Ishikawa (cell line): ENCODE measurements around the gene AIF1L.

Experiments used
- CEBPB ChIP-seq: IDR thresholded peaks from 2 replicates; pipeline ENCODE4 v1.6.1; 2012
- CREB1 ChIP-seq: IDR thresholded peaks from 2 replicates; pipeline ENCODE4 v1.6.1; 2012; ENCODE audit warnings: low read depth
- EGR1 ChIP-seq: IDR thresholded peaks from 2 replicates; pipeline ENCODE4 v1.6.1; 2012
- EP300 ChIP-seq: IDR thresholded peaks from 2 replicates; pipeline ENCODE4 v1.6.1; 2012; ENCODE audit warnings: borderline replicate concordance
- FOXM1 ChIP-seq: IDR thresholded peaks from 2 replicates; pipeline ENCODE4 v1.6.1; 2012; ENCODE audit warnings: low read depth, borderline replicate concordance
- MAX ChIP-seq: IDR thresholded peaks from 2 replicates; pipeline ENCODE4 v1.6.1; 2012
- NFIC ChIP-seq: IDR thresholded peaks from 2 replicates; pipeline ENCODE4 v1.6.1; 2012
- RAD21 ChIP-seq: IDR thresholded peaks from 2 replicates; pipeline ENCODE4 v1.6.1; 2012; ENCODE audit warnings: low read depth
- REST ChIP-seq: IDR thresholded peaks from 2 replicates; pipeline ENCODE4 v1.6.1; 2012; ENCODE audit warnings: low read depth, mild to moderate bottlenecking
- TAF1 ChIP-seq: IDR thresholded peaks from 2 replicates; pipeline ENCODE4 v1.6.1; 2012; ENCODE audit warnings: low read depth, mild to moderate bottlenecking
- TCF12 ChIP-seq: IDR thresholded peaks from 2 replicates; pipeline ENCODE4 v1.6.1; 2012; ENCODE audit warnings: low read depth
- TEAD4 ChIP-seq: IDR thresholded peaks from 2 replicates; pipeline ENCODE4 v1.6.1; 2012
- USF1 ChIP-seq: IDR thresholded peaks from 2 replicates; pipeline ENCODE4 v1.6.1; 2012
- YY1 ChIP-seq: IDR thresholded peaks from 2 replicates; pipeline ENCODE4 v1.6.1; 2012; ENCODE audit warnings: low read depth
- ZBTB7A ChIP-seq: IDR thresholded peaks from 2 replicates; pipeline ENCODE4 v1.6.1; 2012; ENCODE audit warnings: low read depth

Gene AIF1L

GRCh38 chr9:131120620-131121228 is 24.4 kb downstream of the AIF1L start:
- no peak for TF ChIP-seq NFIC
- TF ChIP-seq YY1 = no peak
- no peak for TF ChIP-seq USF1
- TF ChIP-seq EP300 = no peak
- no peak for TF ChIP-seq REST
- TF ChIP-seq ZBTB7A = no peak
- no peak for TF ChIP-seq TEAD4
- TF ChIP-seq CEBPB = no peak
- no peak for TF ChIP-seq MAX
- no peak for TF ChIP-seq FOXM1
- TF ChIP-seq RAD21 = no peak
- TF ChIP-seq CREB1 = no peak
- no peak for TF ChIP-seq EGR1
- no peak for TF ChIP-seq TCF12
- no peak for TF ChIP-seq TAF1

- TF ChIP-seq MAX (no peak), EGR1 (no peak), RAD21 (no peak), FOXM1 (no peak), CREB1 (no peak), EP300 (no peak), TEAD4 (no peak), CEBPB (no peak), TAF1 (no peak), YY1 (no peak), ZBTB7A (no peak), TCF12 (no peak), REST (no peak), USF1 (no peak), NFIC (no peak)
These were observed 25.0 kb downstream of the AIF1L start for GRCh38 chr9:131121346-131121745.

- TF ChIP-seq CREB1 (no peak), REST (no peak), TEAD4 (no peak), CEBPB (no peak), RAD21 (no peak), MAX (no peak), EGR1 (no peak), FOXM1 (no peak)
These were observed 25.8 kb downstream of the AIF1L start for GRCh38 chr9:131122158-131122557.

- no peak for TF ChIP-seq YY1
- TF ChIP-seq RAD21 = no peak
- TF ChIP-seq EP300 = no peak
- TF ChIP-seq USF1 = no peak
- TF ChIP-seq NFIC = no peak
- TF ChIP-seq EGR1 = no peak
- TF ChIP-seq CREB1 = no peak
- no peak for TF ChIP-seq MAX
- no peak for TF ChIP-seq FOXM1
- TF ChIP-seq REST = no peak
- TF ChIP-seq TAF1 = no peak
- TF ChIP-seq TCF12 = no peak
- TF ChIP-seq TEAD4 = no peak
- no peak for TF ChIP-seq ZBTB7A
- TF ChIP-seq CEBPB = no peak
These were observed 28.6 kb downstream of the AIF1L start for GRCh38 chr9:131125038-131125287.
